Stomach (tissue), 4 donors: ENCODE results near the gene TEX2.

Experiments
- CTCF ChIP-seq, 7 experiments: fragments of 450-650 bp in 4 of 7; fragments of 200-600 bp in 3 of 7; sonication (generic) in 3 of 7; IDR thresholded peaks; one replicate each; pipeline ENCODE4 v1.5.1; 2016 to 2019; ENCODE audit warnings: antibody characterized with exemption in 7 of 7, control low read depth in 2 of 7, mild to moderate bottlenecking in 1 of 7
- POLR2A ChIP-seq, 4 donors: fragments of 450-650 bp; IDR thresholded peaks; one replicate each; pipeline ENCODE4 v1.6.1; 2016; ENCODE audit warnings: antibody characterized with exemption in 4 of 4, control low read depth in 2 of 4, mild to moderate bottlenecking in 1 of 4, moderate library complexity in 1 of 4

- TF ChIP-seq CTCF (IDR thresholded peaks at IDR 0.05) (no peak), POLR2A (IDR thresholded peaks at IDR 0.05) (no peak)
Measured at GRCh38 chr17:64230791-64231408, 32.2 kb downstream of the TEX2 start.
